ENCODE results near the gene EIF4E2. TPM values are rescaled to one million over a fixed set of nuclear protein-coding genes. Genes with fewer than 3 reads are reported as not detected.

Gene EIF4E2
- total RNA-seq, 2 donors from 2014 or later = 65.6 to 79.2 TPM

DNA sequence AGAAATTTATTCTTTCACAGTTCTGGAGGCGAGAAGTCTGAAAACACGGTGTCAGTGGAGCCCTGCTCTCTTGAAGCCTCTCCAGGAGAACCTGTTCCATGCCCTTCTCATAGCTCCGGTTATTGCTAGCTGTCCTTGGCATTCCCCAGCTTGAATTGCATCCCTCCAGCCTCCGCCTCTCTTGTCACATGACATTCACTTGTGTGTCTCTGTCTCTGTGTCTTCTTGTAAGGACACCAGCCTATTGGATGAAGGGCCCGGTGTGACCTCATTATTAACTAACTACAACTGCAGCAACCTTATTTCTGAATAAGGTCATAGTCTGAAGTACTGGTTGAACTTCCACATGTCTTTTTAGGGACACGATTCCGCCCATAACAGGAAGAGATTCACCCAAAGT is 34.9 kb upstream of the EIF4E2 start:
- Mint-ChIP-seq H3K4me3 (no peak overlapping the region), H3K27me3 (peaks cover 0 to 16% of the 10 kb centered on the region in 2 donors), H3K4me1 (ENCODE audit: low read depth in 2 of 2) (no peaks in the 10 kb centered on the region), H3K9me3 (no peaks in the 10 kb centered on the region), H3K36me3 (no peaks in the 10 kb centered on the region), H3K27ac (no peak overlapping the region)
- DNase-seq (ENCODE audit: low spot score) = no peak
- no peak for ATAC-seq

- H3K27ac Mint-ChIP-seq = no peak overlapping the region
Observed at GRCh38 chr2:232516551-232516950, 33.9 kb upstream of the EIF4E2 start.

DNA sequence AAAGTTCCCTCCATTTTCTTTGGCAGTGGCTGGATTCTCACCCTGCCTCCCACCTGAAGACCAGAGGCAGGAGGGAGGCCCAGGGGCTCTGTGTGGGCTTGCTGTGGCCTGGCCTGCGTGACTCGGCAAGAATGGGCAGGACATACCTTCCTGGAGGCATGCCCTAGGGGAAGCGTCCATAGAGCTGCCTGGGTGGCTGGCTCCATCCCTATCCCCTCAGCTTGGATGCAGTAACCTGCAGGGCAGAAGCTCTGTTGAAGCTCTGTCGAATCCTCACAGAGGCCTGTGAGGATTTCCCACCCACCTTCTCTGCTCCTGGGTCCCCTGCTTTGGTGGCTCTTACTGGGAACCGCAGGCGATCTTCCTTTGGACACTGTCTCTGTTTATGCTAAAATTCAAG is 31.6 kb upstream of the EIF4E2 start:
- no peaks in the 10 kb centered on the region for H3K9me3 Mint-ChIP-seq
- no peaks in the 10 kb centered on the region for H3K36me3 Mint-ChIP-seq
- H3K27me3 Mint-ChIP-seq = peaks cover 0 to 18% of the 10 kb centered on the region in 2 donors
- no peak for ATAC-seq
- no peak overlapping the region for H3K27ac Mint-ChIP-seq
- DNase-seq (ENCODE audit: low spot score) = no peak
- no peak overlapping the region for H3K4me3 Mint-ChIP-seq
- peaks cover 0 to 2% of the 10 kb centered on the region in 2 donors for H3K4me1 Mint-ChIP-seq (ENCODE audit: low read depth in 2 of 2)

More at GRCh38 chr2:232516551-232516950, 33.9 kb upstream of the EIF4E2 start:
- DNase-seq (ENCODE audit: low spot score) (no peak), ATAC-seq (no peak)
- peaks cover 0 to 2% of the 10 kb centered on the region in 2 donors for H3K4me1 Mint-ChIP-seq (ENCODE audit: low read depth in 2 of 2)
- H3K4me3 Mint-ChIP-seq = no peak overlapping the region
- peaks cover 0 to 18% of the 10 kb centered on the region in 2 donors for H3K27me3 Mint-ChIP-seq
- H3K36me3 Mint-ChIP-seq = no peaks in the 10 kb centered on the region
- H3K9me3 Mint-ChIP-seq = no peaks in the 10 kb centered on the region

DNA sequence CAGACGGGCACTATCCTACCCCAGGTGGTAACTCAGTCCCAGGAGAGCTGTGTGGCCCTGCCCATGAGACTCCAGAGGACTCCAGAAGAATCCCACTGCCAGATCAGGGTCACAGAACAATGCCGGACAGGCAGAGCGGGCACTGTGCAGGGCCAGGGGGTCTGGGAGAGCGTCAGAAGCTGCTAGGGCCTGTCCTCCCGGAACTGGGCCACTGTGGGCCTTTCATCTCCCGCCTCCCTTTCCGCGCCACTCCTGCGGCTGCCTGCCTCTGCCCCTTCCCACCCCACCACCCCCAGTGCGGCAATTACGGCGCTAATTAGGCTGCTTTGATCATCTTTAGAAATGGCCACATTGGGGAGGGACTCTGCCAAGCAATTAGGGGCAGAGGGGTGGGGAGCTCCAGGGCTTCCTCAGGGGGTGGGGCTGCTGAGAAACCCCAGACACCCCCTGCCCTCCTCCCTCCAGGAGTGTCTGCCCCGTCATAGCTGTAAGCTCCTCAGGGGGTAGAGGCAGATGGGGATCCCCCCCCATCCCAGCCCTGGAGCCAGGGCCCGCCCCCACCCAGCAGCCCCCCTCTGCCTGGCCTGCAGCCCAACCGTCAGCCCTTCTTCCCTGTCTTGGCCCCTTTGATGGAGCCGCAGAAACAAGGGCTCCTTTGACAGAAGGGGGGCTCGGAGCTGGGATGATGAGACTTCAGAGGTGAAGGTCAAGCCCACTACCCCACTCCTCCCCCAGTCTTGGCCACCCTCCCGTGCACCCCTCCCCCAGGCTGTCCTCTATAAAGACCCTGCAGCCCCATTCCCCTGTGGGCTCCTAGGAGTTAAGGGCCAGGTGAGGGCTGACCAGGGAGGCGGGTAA is 30.7 kb upstream of the EIF4E2 start, which contains the start of gene PRSS56:
TSS of gene PRSS56 (plus strand) at position 808 of the 858 bp plus-strand sequence. CDS start 211 bp downstream, outside the sequence.
- peaks cover 0 to 25% of the 10 kb centered on the region in 2 donors for H3K27me3 Mint-ChIP-seq
- H3K4me1 Mint-ChIP-seq (ENCODE audit: low read depth in 2 of 2) = peaks cover 0 to 7% of the 10 kb centered on the region in 2 donors
- no peak within 1 kb of the TSS for H3K27ac Mint-ChIP-seq
- H3K4me3 Mint-ChIP-seq = peak within 1 kb of the TSS; percentile 10
- ATAC-seq = no peak
- no peaks in the 10 kb centered on the region for H3K9me3 Mint-ChIP-seq
- no peaks in the 10 kb centered on the region for H3K36me3 Mint-ChIP-seq
- DNase-seq (ENCODE audit: low spot score) = no peak

- DNase-seq (ENCODE audit: low spot score) = no peak
- no peaks in the 10 kb centered on the region for H3K9me3 Mint-ChIP-seq
- peaks cover 0 to 25% of the 10 kb centered on the region in 2 donors for H3K27me3 Mint-ChIP-seq
- ATAC-seq = no peak
- H3K36me3 Mint-ChIP-seq = no peaks in the 10 kb centered on the region
- H3K4me1 Mint-ChIP-seq (ENCODE audit: low read depth in 2 of 2) = peaks cover 0 to 7% of the 10 kb centered on the region in 2 donors
- no peak overlapping the region for H3K27ac Mint-ChIP-seq
- peak overlapping the region; percentile 10 for H3K4me3 Mint-ChIP-seq
Observed at GRCh38 chr2:232520489-232520888, 30.0 kb upstream of the EIF4E2 start.

GRCh38 chr2:232521098-232521497 is 29.4 kb upstream of the EIF4E2 start:
- no peak overlapping the region for H3K4me3 Mint-ChIP-seq
- ATAC-seq = no peak
- H3K4me1 Mint-ChIP-seq (ENCODE audit: low read depth in 2 of 2) = peaks cover 0 to 7% of the 10 kb centered on the region in 2 donors
- H3K27me3 Mint-ChIP-seq = peaks cover 0 to 25% of the 10 kb centered on the region in 2 donors
- no peaks in the 10 kb centered on the region for H3K9me3 Mint-ChIP-seq
- no peak for DNase-seq (ENCODE audit: low spot score)
- H3K36me3 Mint-ChIP-seq = no peaks in the 10 kb centered on the region
- no peak overlapping the region for H3K27ac Mint-ChIP-seq

DNA sequence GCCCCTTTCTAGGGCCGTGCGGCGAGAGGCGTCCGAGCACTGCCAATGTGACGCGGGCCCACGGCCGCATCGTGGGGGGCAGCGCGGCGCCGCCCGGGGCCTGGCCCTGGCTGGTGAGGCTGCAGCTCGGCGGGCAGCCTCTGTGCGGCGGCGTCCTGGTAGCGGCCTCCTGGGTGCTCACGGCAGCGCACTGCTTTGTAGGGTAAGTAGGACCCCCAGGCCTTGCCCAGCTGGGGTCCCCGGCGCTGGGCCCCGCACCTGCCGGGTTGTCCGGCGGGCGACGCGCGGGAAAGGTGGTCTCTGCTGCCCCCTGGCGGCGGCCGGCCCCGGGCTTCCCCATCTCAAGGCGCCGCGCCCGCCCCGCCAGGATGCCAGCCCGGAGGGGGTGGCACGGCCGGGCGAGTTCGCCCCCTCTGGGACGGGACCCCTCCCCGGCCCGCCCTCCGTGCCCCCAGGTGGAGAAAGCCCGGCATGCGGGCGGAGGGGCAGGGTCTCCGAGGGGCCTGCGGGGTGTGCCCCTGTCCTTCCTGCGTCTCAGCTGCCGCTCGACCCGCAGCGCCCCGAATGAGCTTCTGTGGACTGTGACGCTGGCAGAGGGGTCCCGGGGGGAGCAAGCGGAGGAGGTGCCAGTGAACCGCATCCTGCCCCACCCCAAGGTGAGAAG is 28.4 kb upstream of the EIF4E2 start:
- no peak overlapping the region for H3K27ac Mint-ChIP-seq
- H3K27me3 Mint-ChIP-seq = peaks cover 0 to 24% of the 10 kb centered on the region in 2 donors
- DNase-seq (ENCODE audit: low spot score) (peak; percentile 70), ATAC-seq (peak; percentile 56 to 74)
- no peaks in the 10 kb centered on the region for H3K9me3 Mint-ChIP-seq
- peaks cover 0 to 7% of the 10 kb centered on the region in 2 donors for H3K4me1 Mint-ChIP-seq (ENCODE audit: low read depth in 2 of 2)
- H3K4me3 Mint-ChIP-seq = no peak overlapping the region
- no peaks in the 10 kb centered on the region for H3K36me3 Mint-ChIP-seq

DNA sequence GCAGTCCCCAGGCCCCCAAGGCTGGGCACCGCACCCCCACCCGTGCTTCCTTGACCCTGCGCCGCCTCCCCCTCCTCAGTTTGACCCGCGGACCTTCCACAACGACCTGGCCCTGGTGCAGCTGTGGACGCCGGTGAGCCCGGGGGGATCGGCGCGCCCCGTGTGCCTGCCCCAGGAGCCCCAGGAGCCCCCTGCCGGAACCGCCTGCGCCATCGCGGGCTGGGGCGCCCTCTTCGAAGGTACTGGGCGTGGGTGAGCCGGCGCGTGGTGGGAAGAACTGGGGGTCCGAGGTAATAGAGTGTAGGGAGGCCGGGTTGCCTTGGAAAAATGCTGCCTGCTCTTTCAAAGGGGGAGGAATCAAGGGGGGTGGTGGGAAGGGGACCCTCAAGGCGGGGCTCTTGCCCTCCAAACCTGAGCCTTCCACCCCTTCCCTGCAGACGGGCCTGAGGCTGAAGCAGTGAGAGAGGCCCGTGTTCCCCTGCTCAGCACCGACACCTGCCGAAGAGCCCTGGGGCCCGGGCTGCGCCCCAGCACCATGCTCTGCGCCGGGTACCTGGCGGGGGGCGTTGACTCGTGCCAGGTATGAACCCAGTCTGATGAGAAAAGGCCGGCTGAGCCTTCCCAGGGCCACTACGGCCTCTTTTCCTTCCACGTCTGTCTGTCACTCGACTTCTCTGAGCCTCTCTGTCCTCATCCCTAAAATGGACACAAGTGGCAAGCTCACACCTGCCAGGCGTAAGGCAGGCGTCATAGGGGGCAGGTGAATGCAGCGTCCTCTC is 27.7 kb upstream of the EIF4E2 start:
- Mint-ChIP-seq H3K4me3 (no peak overlapping the region), H3K36me3 (no peaks in the 10 kb centered on the region), H3K27ac (no peak overlapping the region), H3K4me1 (ENCODE audit: low read depth in 2 of 2) (peaks cover 0 to 7% of the 10 kb centered on the region in 2 donors), H3K9me3 (no peaks in the 10 kb centered on the region), H3K27me3 (peaks cover 0 to 23% of the 10 kb centered on the region in 2 donors)
- DNase-seq (ENCODE audit: low spot score) = no peak
- peak in 1 of 2 donors; percentile 1 for ATAC-seq

DNA sequence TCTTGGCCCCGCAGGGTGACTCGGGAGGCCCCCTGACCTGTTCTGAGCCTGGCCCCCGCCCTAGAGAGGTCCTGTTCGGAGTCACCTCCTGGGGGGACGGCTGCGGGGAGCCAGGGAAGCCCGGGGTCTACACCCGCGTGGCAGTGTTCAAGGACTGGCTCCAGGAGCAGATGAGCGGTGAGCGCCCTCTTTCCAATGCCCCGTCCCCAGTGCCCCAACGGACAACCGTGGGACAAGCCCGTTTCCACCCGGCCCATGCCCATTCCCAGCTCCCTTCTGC is 27.1 kb upstream of the EIF4E2 start:
- no peak overlapping the region for H3K4me3 Mint-ChIP-seq
- no peak for ATAC-seq

GRCh38 chr2:232523682-232524597 is 26.5 kb upstream of the EIF4E2 start:
- no peak overlapping the region for H3K27ac Mint-ChIP-seq
- H3K4me3 Mint-ChIP-seq = no peak overlapping the region

More for the DNA sequence above, 27.1 kb upstream of the EIF4E2 start:
- Mint-ChIP-seq H3K36me3 (no peaks in the 10 kb centered on the region), H3K27ac (no peak overlapping the region), H3K9me3 (no peaks in the 10 kb centered on the region), H3K27me3 (peaks cover 0 to 22% of the 10 kb centered on the region in 2 donors), H3K4me1 (ENCODE audit: low read depth in 2 of 2) (peaks cover 4 to 9% of the 10 kb centered on the region in 2 donors)
- DNase-seq (ENCODE audit: low spot score) = no peak

GRCh38 chr2:232524771-232525170 is 25.7 kb upstream of the EIF4E2 start:
- ATAC-seq = no peak
- peaks cover 0 to 26% of the 10 kb centered on the region in 2 donors for H3K27me3 Mint-ChIP-seq

More at GRCh38 chr2:232523682-232524597, 26.5 kb upstream of the EIF4E2 start:
- Mint-ChIP-seq H3K36me3 (no peaks in the 10 kb centered on the region), H3K9me3 (no peaks in the 10 kb centered on the region), H3K4me1 (ENCODE audit: low read depth in 2 of 2) (peaks cover 10 to 15% of the 10 kb centered on the region in 2 donors), H3K27me3 (peaks cover 0 to 25% of the 10 kb centered on the region in 2 donors)
- ATAC-seq (peak in 1 of 2 donors; percentile 25), DNase-seq (ENCODE audit: low spot score) (no peak)

GRCh38 chr2:232525199-232525598 is 25.3 kb upstream of the EIF4E2 start:
- Mint-ChIP-seq H3K9me3 (no peaks in the 10 kb centered on the region), H3K27me3 (peaks cover 0 to 25% of the 10 kb centered on the region in 2 donors), H3K36me3 (no peaks in the 10 kb centered on the region), H3K27ac (no peak overlapping the region), H3K4me3 (no peak overlapping the region), H3K4me1 (ENCODE audit: low read depth in 2 of 2) (peaks cover 13 to 19% of the 10 kb centered on the region in 2 donors)
- DNase-seq (ENCODE audit: low spot score) (no peak), ATAC-seq (no peak)

More at GRCh38 chr2:232524771-232525170, 25.7 kb upstream of the EIF4E2 start:
- Mint-ChIP-seq H3K4me1 (ENCODE audit: low read depth in 2 of 2) (peaks cover 13 to 19% of the 10 kb centered on the region in 2 donors), H3K4me3 (no peak overlapping the region), H3K36me3 (no peaks in the 10 kb centered on the region), H3K27ac (no peak overlapping the region), H3K9me3 (no peaks in the 10 kb centered on the region)
- DNase-seq (ENCODE audit: low spot score) = no peak
